ENCODE results near the gene KLF4.

The KLF4 gene

GRCh38 chr9:107471552-107471951, 18.0 kb downstream of the KLF4 start:
- Histone ChIP-seq H3K79me2 (ENCODE audit: insufficient read depth, low read length) (no peaks in the 10 kb centered on the region), H3K4me1 (ENCODE audit: insufficient read depth, low read length, poor library complexity, severe bottlenecking) (no peaks in the 10 kb centered on the region), H3K4me2 (ENCODE audit: low read depth, low read length, poor library complexity, severe bottlenecking) (no peak overlapping the region), H2AFZ (ENCODE audit: low read length) (no peak overlapping the region), H3K27me3 (ENCODE audit: insufficient read depth, low read length, poor library complexity, severe bottlenecking) (no peaks in the 10 kb centered on the region), H3K9me2 (replicated peaks; ENCODE audit: low read depth, low read length) (no peaks in the 10 kb centered on the region), H4K20me1 (ENCODE audit: insufficient read depth, low read length, poor library complexity, severe bottlenecking) (no peaks in the 10 kb centered on the region), H3K4me3 (ENCODE audit: low read length, poor library complexity, severe bottlenecking) (no peak overlapping the region), H3K9me3 (ENCODE audit: insufficient read depth, low read depth, low read length) (peaks cover 5% of the 10 kb centered on the region; the same call in 1 of the 2 replicates), H3K9ac (ENCODE audit: low read depth, low read length, poor library complexity, severe bottlenecking) (no peak overlapping the region), H3F3A (ENCODE audit: low read depth) (no peaks in the 10 kb centered on the region), H3K36me3 (ENCODE audit: insufficient read depth, low read length) (no peaks in the 10 kb centered on the region)
- TF ChIP-seq EZH2phosphoT487 (IDR thresholded peaks at IDR 0.05; ENCODE audit: borderline replicate concordance) (no peak), CTCF (conservative IDR thresholded peaks at IDR 0.05; ENCODE audit: low read length) (no peak)

- H4K20me1 ChIP-seq (ENCODE audit: insufficient read depth, low read length, poor library complexity, severe bottlenecking), result no peaks in the 10 kb centered on the region
- H3K79me2 ChIP-seq (ENCODE audit: insufficient read depth, low read length), result no peaks in the 10 kb centered on the region
- H3K4me3 ChIP-seq (ENCODE audit: low read length, poor library complexity, severe bottlenecking), result no peak overlapping the region
- H3K4me1 ChIP-seq (ENCODE audit: insufficient read depth, low read length, poor library complexity, severe bottlenecking), result no peaks in the 10 kb centered on the region
- no peak overlapping the region for H3K9ac ChIP-seq (ENCODE audit: low read depth, low read length, poor library complexity, severe bottlenecking)
- H3F3A ChIP-seq (ENCODE audit: low read depth), result no peaks in the 10 kb centered on the region
- H3K9me2 ChIP-seq (replicated peaks; ENCODE audit: low read depth, low read length), result no peaks in the 10 kb centered on the region
- no peaks in the 10 kb centered on the region for H3K27me3 ChIP-seq (ENCODE audit: insufficient read depth, low read length, poor library complexity, severe bottlenecking)
- H3K9me3 ChIP-seq (ENCODE audit: insufficient read depth, low read depth, low read length), result peaks cover 5% of the 10 kb centered on the region; the same call in 1 of the 2 replicates
- H2AFZ ChIP-seq (ENCODE audit: low read length), result no peak overlapping the region
- TF ChIP-seq CTCF (conservative IDR thresholded peaks at IDR 0.05; ENCODE audit: low read length) (no peak), EZH2phosphoT487 (IDR thresholded peaks at IDR 0.05; ENCODE audit: borderline replicate concordance) (no peak)
- H3K4me2 ChIP-seq (ENCODE audit: low read depth, low read length, poor library complexity, severe bottlenecking), result no peak overlapping the region
- H3K36me3 ChIP-seq (ENCODE audit: insufficient read depth, low read length), result no peaks in the 10 kb centered on the region
Measured at GRCh38 chr9:107467416-107467815, 22.2 kb downstream of the KLF4 start.

GRCh38 chr9:107466826-107467225, 22.7 kb downstream of the KLF4 start:
- Histone ChIP-seq H2AFZ (ENCODE audit: low read length) (no peak overlapping the region), H3K4me1 (ENCODE audit: insufficient read depth, low read length, poor library complexity, severe bottlenecking) (no peaks in the 10 kb centered on the region), H3F3A (ENCODE audit: low read depth) (no peaks in the 10 kb centered on the region), H3K79me2 (ENCODE audit: insufficient read depth, low read length) (no peaks in the 10 kb centered on the region), H3K27me3 (ENCODE audit: insufficient read depth, low read length, poor library complexity, severe bottlenecking) (no peaks in the 10 kb centered on the region), H3K9me2 (replicated peaks; ENCODE audit: low read depth, low read length) (no peaks in the 10 kb centered on the region), H3K4me3 (ENCODE audit: low read length, poor library complexity, severe bottlenecking) (no peak overlapping the region), H4K20me1 (ENCODE audit: insufficient read depth, low read length, poor library complexity, severe bottlenecking) (no peaks in the 10 kb centered on the region), H3K4me2 (ENCODE audit: low read depth, low read length, poor library complexity, severe bottlenecking) (no peak overlapping the region), H3K36me3 (ENCODE audit: insufficient read depth, low read length) (no peaks in the 10 kb centered on the region), H3K9ac (ENCODE audit: low read depth, low read length, poor library complexity, severe bottlenecking) (no peak overlapping the region), H3K9me3 (ENCODE audit: insufficient read depth, low read depth, low read length) (peaks cover 5% of the 10 kb centered on the region; the same call in 1 of the 2 replicates)
- TF ChIP-seq EZH2phosphoT487 (IDR thresholded peaks at IDR 0.05; ENCODE audit: borderline replicate concordance) (no peak), CTCF (conservative IDR thresholded peaks at IDR 0.05; ENCODE audit: low read length) (no peak)

All from Loucy (cell line).